WERI-Rb-1 (cell line): ENCODE results near the gene RAP2A.

Experiments
- DNase-seq: peaks from one replicate; pipeline ENCODE4 v3.0.0-alpha.2; 2020
- H3K27ac ChIP-seq: fragments of 250-450 bp; sonication (Bioruptor Pico); 2 replicates; pipeline ENCODE4 v1.5.1; 2020; ENCODE audit warnings: mild to moderate bottlenecking, moderate library complexity
- H3K27me3 ChIP-seq: fragments of 250-450 bp; sonication (Bioruptor Pico); 2 replicates; pipeline ENCODE4 v1.5.1; 2021; ENCODE audit warnings: mild to moderate bottlenecking, low read depth, moderate library complexity; ENCODE audit not compliant: insufficient read depth, severe bottlenecking
- H3K36me3 ChIP-seq: fragments of 250-450 bp; sonication (Bioruptor Pico); 2 replicates; pipeline ENCODE4 v1.5.1; 2020; ENCODE audit warnings: mild to moderate bottlenecking, moderate library complexity
- H3K4me3 ChIP-seq: 2 replicates; pipeline ENCODE4 v1.5.1; 2011; ENCODE audit warnings: low read depth, mild to moderate bottlenecking, control low read depth, low read length
- H3K9me3 ChIP-seq: fragments of 250-450 bp; sonication (Bioruptor Pico); 2 replicates; pipeline ENCODE4 v1.5.1; 2021; ENCODE audit warnings: mild to moderate bottlenecking, moderate library complexity; ENCODE audit not compliant: severe bottlenecking
- CTCF ChIP-seq: IDR thresholded peaks from 2 replicates; pipeline ENCODE4 v1.5.1; 2011; ENCODE audit warnings: low read depth, mild to moderate bottlenecking, control low read depth, inconsistent platforms, low read length

Gene RAP2A

GRCh38 chr13:97435323-97435722, 1.4 kb downstream of the RAP2A start:
- H3K27ac ChIP-seq = no peak overlapping the region
- DNase-seq = no peak
- H3K36me3 ChIP-seq = peaks cover 16% of the 10 kb centered on the region
- no peaks in the 10 kb centered on the region for H3K27me3 ChIP-seq
- no peaks in the 10 kb centered on the region for H3K9me3 ChIP-seq
- TF ChIP-seq CTCF = no peak
- peak overlapping the region; percentile 68 for H3K4me3 ChIP-seq

GRCh38 chr13:97435794-97436193, 1.8 kb downstream of the RAP2A start:
- H3K27ac ChIP-seq = no peak overlapping the region
- no peaks in the 10 kb centered on the region for H3K27me3 ChIP-seq
- no peaks in the 10 kb centered on the region for H3K9me3 ChIP-seq
- no peak overlapping the region for H3K4me3 ChIP-seq
- H3K36me3 ChIP-seq = peaks cover 16% of the 10 kb centered on the region
- DNase-seq = no peak
- no peak for TF ChIP-seq CTCF

GRCh38 chr13:97436845-97437244, 2.9 kb downstream of the RAP2A start:
- H3K4me3 ChIP-seq = no peak overlapping the region
- no peak for TF ChIP-seq CTCF
- no peak overlapping the region for H3K27ac ChIP-seq
- H3K9me3 ChIP-seq = no peaks in the 10 kb centered on the region
- peaks cover 16% of the 10 kb centered on the region for H3K36me3 ChIP-seq
- DNase-seq = no peak
- no peaks in the 10 kb centered on the region for H3K27me3 ChIP-seq

- H3K27ac ChIP-seq = no peak overlapping the region
- DNase-seq = no peak
- H3K4me3 ChIP-seq = no peak overlapping the region
- no peaks in the 10 kb centered on the region for H3K9me3 ChIP-seq
- no peaks in the 10 kb centered on the region for H3K27me3 ChIP-seq
- peaks cover 16% of the 10 kb centered on the region for H3K36me3 ChIP-seq
- no peak for TF ChIP-seq CTCF
These were observed 3.8 kb downstream of the RAP2A start for GRCh38 chr13:97437729-97438128.

- Histone ChIP-seq H3K27me3 (no peaks in the 10 kb centered on the region), H3K27ac (no peak overlapping the region), H3K36me3 (peaks cover 13% of the 10 kb centered on the region), H3K4me3 (no peak overlapping the region), H3K9me3 (no peaks in the 10 kb centered on the region)
- no peak for DNase-seq
- no peak for TF ChIP-seq CTCF
These were observed 5.1 kb downstream of the RAP2A start for GRCh38 chr13:97438856-97439595.
